Thyroid gland (tissue), 4 donors: Measurements from ENCODE around the gene KLHL8.

Experiments
- POLR2A ChIP-seq, 2 donors: fragments of 450-650 bp; IDR thresholded peaks; one replicate each; pipeline ENCODE4 v1.6.1; 2017; ENCODE audit warnings: antibody characterized with exemption in 2 of 2, mild to moderate bottlenecking in 2 of 2, moderate library complexity in 1 of 2
- TF ChIP-seq, protein P1 (sequence below), 6 experiments: fragments of 200-600 bp in 3 of 6; fragments of 450-650 bp in 3 of 6; sonication (generic) in 3 of 6; IDR thresholded peaks; one replicate each; pipeline ENCODE4 v1.5.1; 2016 to 2019; ENCODE audit warnings: antibody characterized with exemption in 6 of 6, mild to moderate bottlenecking in 2 of 6, inconsistent platforms in 1 of 6, moderate library complexity in 1 of 6

DNA sequence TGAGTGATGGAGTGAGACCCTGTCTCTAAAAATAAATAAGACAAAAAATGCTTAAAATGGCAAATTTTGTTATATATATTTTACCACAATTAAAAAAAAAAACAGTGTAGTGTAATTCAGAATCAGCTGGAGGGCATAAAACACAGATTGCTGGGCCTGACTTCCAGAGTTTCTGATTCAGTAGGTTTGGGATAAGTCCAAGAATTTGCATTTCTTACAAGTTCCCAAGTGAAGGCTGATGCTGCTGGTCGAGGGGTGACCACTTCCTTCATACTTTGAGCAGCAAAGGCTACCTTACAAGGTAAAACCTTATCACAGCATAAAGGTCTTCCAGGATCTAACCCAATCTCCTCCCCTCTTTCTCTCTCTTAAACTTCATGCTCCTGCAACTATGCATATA, 40.7 kb downstream of the KLHL8 start:
- TF ChIP-seq, protein P1, sequence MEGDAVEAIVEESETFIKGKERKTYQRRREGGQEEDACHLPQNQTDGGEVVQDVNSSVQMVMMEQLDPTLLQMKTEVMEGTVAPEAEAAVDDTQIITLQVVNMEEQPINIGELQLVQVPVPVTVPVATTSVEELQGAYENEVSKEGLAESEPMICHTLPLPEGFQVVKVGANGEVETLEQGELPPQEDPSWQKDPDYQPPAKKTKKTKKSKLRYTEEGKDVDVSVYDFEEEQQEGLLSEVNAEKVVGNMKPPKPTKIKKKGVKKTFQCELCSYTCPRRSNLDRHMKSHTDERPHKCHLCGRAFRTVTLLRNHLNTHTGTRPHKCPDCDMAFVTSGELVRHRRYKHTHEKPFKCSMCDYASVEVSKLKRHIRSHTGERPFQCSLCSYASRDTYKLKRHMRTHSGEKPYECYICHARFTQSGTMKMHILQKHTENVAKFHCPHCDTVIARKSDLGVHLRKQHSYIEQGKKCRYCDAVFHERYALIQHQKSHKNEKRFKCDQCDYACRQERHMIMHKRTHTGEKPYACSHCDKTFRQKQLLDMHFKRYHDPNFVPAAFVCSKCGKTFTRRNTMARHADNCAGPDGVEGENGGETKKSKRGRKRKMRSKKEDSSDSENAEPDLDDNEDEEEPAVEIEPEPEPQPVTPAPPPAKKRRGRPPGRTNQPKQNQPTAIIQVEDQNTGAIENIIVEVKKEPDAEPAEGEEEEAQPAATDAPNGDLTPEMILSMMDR (IDR thresholded peaks at IDR 0.05) = no peak
- TF ChIP-seq POLR2A (IDR thresholded peaks at IDR 0.05) = no peak
